Jurkat, Clone E6-1 (cell line): ENCODE data around the gene ATP5PF. TPM values are rescaled to one million over a fixed set of nuclear protein-coding genes. Genes with fewer than 3 reads are reported as not detected.
"Not testable (repeated sequence)": the region's sequence is repeated elsewhere in the genome, so short reads cannot be mapped to it uniquely, and the experiment has no call there.

ENCODE experiments used
- DNase-seq: peaks from one replicate; pipeline ENCODE4 v3.0.0-alpha.2; 2011; ENCODE audit warnings: low read depth, low spot score
- H3K4me3 ChIP-seq: 2 replicates; pipeline ENCODE4 v1.5.1; 2011; ENCODE audit warnings: mild to moderate bottlenecking, low read length, control low read depth, moderate library complexity
- polyA plus RNA-seq: library from polyadenylated mRNA; unstranded; fragments of >200 nt; gene quantifications from one replicate; pipeline ENCODE4 v1.2.1, GENCODE V29; 2012; ENCODE audit warnings: missing spikeins; ENCODE audit not compliant: insufficient read length, insufficient read depth

Gene ATP5PF
- 269 TPM for polyA plus RNA-seq

GRCh38 chr21:25734904-25735645, at the start of gene ATP5PF, which contains the start of gene GABPA:
Gene ATP5PF (minus strand): TSS chr21:25734904. CDS start chr21:25729794, 5,110 bp downstream.
Gene GABPA (plus strand): TSS chr21:25734972. CDS start chr21:25741599, 6,627 bp downstream.
- peak within 1 kb of the TSS; percentile 95 for H3K4me3 ChIP-seq
- peak; percentile 98 for DNase-seq

- DNase-seq, H3K4me3 ChIP-seq: not testable (repeated sequence)
Observed at GRCh38 chr21:25778126-25778875, 43.6 kb upstream of the ATP5PF start.

GRCh38 chr21:25776440-25776839, 41.7 kb upstream of the ATP5PF start:
- DNase-seq, result no peak

GRCh38 chr21:25772686-25773085, 38.0 kb upstream of the ATP5PF start:
- DNase-seq, result no peak

More at GRCh38 chr21:25776440-25776839, 41.7 kb upstream of the ATP5PF start:
- no peak overlapping the region for H3K4me3 ChIP-seq

GRCh38 chr21:25767921-25768320, 33.2 kb upstream of the ATP5PF start:
- DNase-seq, result no peak
- H3K4me3 ChIP-seq, result no peak overlapping the region

More at GRCh38 chr21:25772686-25773085, 38.0 kb upstream of the ATP5PF start:
- no peak overlapping the region for H3K4me3 ChIP-seq

- H3K4me3 ChIP-seq, result no peak overlapping the region
- DNase-seq, result no peak
Observed at GRCh38 chr21:25764065-25764464, 29.4 kb upstream of the ATP5PF start.

GRCh38 chr21:25760677-25761076, 26.0 kb upstream of the ATP5PF start:
- no peak for DNase-seq
- H3K4me3 ChIP-seq, result no peak overlapping the region

- no peak overlapping the region for H3K4me3 ChIP-seq
- DNase-seq, result no peak
Observed at GRCh38 chr21:25760061-25760460, 25.4 kb upstream of the ATP5PF start.

- H3K4me3 ChIP-seq, result no peak overlapping the region
- DNase-seq, result no peak
Observed at GRCh38 chr21:25759573-25759972, 24.9 kb upstream of the ATP5PF start.

- H3K4me3 ChIP-seq, result no peak overlapping the region
- no peak for DNase-seq
Observed at GRCh38 chr21:25757531-25757930, 22.8 kb upstream of the ATP5PF start.

- no peak for DNase-seq
- H3K4me3 ChIP-seq, result no peak overlapping the region
Observed at GRCh38 chr21:25756190-25756932, 21.7 kb upstream of the ATP5PF start.

- H3K4me3 ChIP-seq, result no peak overlapping the region
- DNase-seq, result no peak
Observed at GRCh38 chr21:25752416-25752815, 17.7 kb upstream of the ATP5PF start.

GRCh38 chr21:25750085-25750484, 15.4 kb upstream of the ATP5PF start:
- DNase-seq, result peak; percentile 45
- no peak overlapping the region for H3K4me3 ChIP-seq

- no peak overlapping the region for H3K4me3 ChIP-seq
- DNase-seq, result no peak
Observed at GRCh38 chr21:25744854-25745253, 10.2 kb upstream of the ATP5PF start.

GRCh38 chr21:25742900-25743299, 8.2 kb upstream of the ATP5PF start:
- DNase-seq, result no peak
- H3K4me3 ChIP-seq, result no peak overlapping the region

GRCh38 chr21:25737421-25737820, 2.7 kb upstream of the ATP5PF start:
- no peak overlapping the region for H3K4me3 ChIP-seq
- no peak for DNase-seq

GRCh38 chr21:25735646-25736597, 1.2 kb upstream of the ATP5PF start:
- peak; percentile 72 for DNase-seq
- peak overlapping the region; percentile 95 for H3K4me3 ChIP-seq

GRCh38 chr21:25734654-25734903, 125 bp downstream of the ATP5PF start:
- DNase-seq, result no peak
- peak overlapping the region; percentile 95 for H3K4me3 ChIP-seq
